DND-41 (cell line): Measurements from ENCODE around the gene ATXN1.

ENCODE experiments used
- ATAC-seq: fragments of 200-7000 bp; cut with Tn5 transposase; 3 replicates; pipeline ENCODE4 v1.9.1; 2021; ENCODE audit warnings: low read depth; ENCODE audit not compliant: insufficient read depth
- DNase-seq: peaks from one replicate; pipeline ENCODE4 v3.0.0-alpha.2; 2020
- H2AFZ ChIP-seq: 2 replicates; pipeline ENCODE4 v1.6.0; 2012; ENCODE audit warnings: low read depth, low read length
- H3K27ac ChIP-seq: 2 replicates; pipeline ENCODE4 v1.5.1; 2012; ENCODE audit warnings: low read length, inconsistent platforms
- H3K27me3 ChIP-seq: fragments of 200-600 bp; sonication (generic); 2 replicates; pipeline ENCODE4 v1.6.0; 2012; ENCODE audit warnings: low read length, mild to moderate bottlenecking, inconsistent platforms; ENCODE audit not compliant: insufficient read depth, poor library complexity
- H3K36me3 ChIP-seq: 2 replicates; pipeline ENCODE4 v1.5.1; 2012; ENCODE audit warnings: low read length, inconsistent platforms; ENCODE audit not compliant: insufficient read depth
- H3K4me1 ChIP-seq: 2 replicates; pipeline ENCODE4 v1.5.1; 2012; ENCODE audit warnings: mild to moderate bottlenecking, low read length; ENCODE audit not compliant: insufficient read depth
- H3K4me2 ChIP-seq: 2 replicates; pipeline ENCODE4 v1.6.0; 2012; ENCODE audit warnings: mild to moderate bottlenecking, moderate library complexity, low read length, inconsistent platforms; ENCODE audit not compliant: insufficient read depth
- H3K4me3 ChIP-seq, 2 experiments: fragments of 200-600 bp in 1 of 2; shearing (Covaris generic) in 1 of 2; 2 replicates each; pipeline ENCODE4 v1.5.1; 2012 to 2016; ENCODE audit warnings: inconsistent platforms in 2 of 2, low read length in 2 of 2, mild to moderate bottlenecking in 2 of 2, low read depth in 1 of 2, moderate library complexity in 1 of 2
- H3K79me2 ChIP-seq: 2 replicates; pipeline ENCODE4 v1.6.0; 2012; ENCODE audit warnings: low read length, inconsistent platforms; ENCODE audit not compliant: insufficient read depth
- H3K9ac ChIP-seq: 2 replicates; pipeline ENCODE4 v1.6.0; 2012; ENCODE audit warnings: low read depth, mild to moderate bottlenecking, inconsistent platforms, low read length, moderate library complexity
- H3K9me3 ChIP-seq: 2 replicates; pipeline ENCODE4 v1.5.1; 2012; ENCODE audit warnings: low read length, moderate library complexity, mild to moderate bottlenecking, inconsistent platforms; ENCODE audit not compliant: insufficient read depth, severe bottlenecking
- H4K20me1 ChIP-seq: 2 replicates; pipeline ENCODE4 v1.6.0; 2012; ENCODE audit warnings: low read length; ENCODE audit not compliant: insufficient read depth
- EZH2 ChIP-seq: IDR thresholded peaks from 3 replicates; pipeline ENCODE4 v1.6.1; 2012; ENCODE audit warnings: borderline replicate concordance, low read depth, mild to moderate bottlenecking, moderate library complexity, low read length, inconsistent platforms; ENCODE audit not compliant: severe bottlenecking
- TF ChIP-seq, protein P1 (sequence below): IDR thresholded peaks from 2 replicates; pipeline ENCODE4 v1.5.1; 2012; ENCODE audit warnings: borderline replicate concordance, low read length, moderate library complexity, mild to moderate bottlenecking; ENCODE audit not compliant: poor library complexity, severe bottlenecking; ENCODE audit errors: extremely low read depth

The ATXN1 gene

DNA sequence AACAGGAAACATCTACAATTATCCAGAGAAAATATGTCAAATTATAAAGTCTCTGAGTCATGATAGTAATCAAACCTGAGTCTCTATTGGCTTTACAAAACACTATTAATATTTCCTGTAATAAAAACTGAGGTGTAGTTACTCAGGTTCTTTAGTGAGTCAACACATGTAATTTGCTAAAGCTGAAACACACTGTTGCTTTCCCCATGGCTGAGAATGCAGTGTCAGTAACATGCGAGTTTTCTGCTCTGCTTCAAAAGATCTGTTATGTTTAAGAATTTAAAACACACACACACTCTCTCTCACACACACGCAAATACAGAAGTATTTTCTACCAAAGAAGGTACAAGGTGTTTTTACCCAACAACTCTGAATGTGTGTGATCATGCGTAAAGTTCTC is 38.6 kb downstream of the ATXN1 start:
- no peaks in the 10 kb centered on the region for H3K36me3 ChIP-seq
- no peak overlapping the region for H3K9ac ChIP-seq
- no peak overlapping the region for H3K4me2 ChIP-seq
- H4K20me1 ChIP-seq = no peaks in the 10 kb centered on the region
- H2AFZ ChIP-seq = no peak overlapping the region
- no peak for ATAC-seq
- H3K27me3 ChIP-seq = no peaks in the 10 kb centered on the region
- no peaks in the 10 kb centered on the region for H3K4me1 ChIP-seq
- H3K9me3 ChIP-seq = no peaks in the 10 kb centered on the region
- no peak overlapping the region for H3K27ac ChIP-seq
- TF ChIP-seq, protein P1, sequence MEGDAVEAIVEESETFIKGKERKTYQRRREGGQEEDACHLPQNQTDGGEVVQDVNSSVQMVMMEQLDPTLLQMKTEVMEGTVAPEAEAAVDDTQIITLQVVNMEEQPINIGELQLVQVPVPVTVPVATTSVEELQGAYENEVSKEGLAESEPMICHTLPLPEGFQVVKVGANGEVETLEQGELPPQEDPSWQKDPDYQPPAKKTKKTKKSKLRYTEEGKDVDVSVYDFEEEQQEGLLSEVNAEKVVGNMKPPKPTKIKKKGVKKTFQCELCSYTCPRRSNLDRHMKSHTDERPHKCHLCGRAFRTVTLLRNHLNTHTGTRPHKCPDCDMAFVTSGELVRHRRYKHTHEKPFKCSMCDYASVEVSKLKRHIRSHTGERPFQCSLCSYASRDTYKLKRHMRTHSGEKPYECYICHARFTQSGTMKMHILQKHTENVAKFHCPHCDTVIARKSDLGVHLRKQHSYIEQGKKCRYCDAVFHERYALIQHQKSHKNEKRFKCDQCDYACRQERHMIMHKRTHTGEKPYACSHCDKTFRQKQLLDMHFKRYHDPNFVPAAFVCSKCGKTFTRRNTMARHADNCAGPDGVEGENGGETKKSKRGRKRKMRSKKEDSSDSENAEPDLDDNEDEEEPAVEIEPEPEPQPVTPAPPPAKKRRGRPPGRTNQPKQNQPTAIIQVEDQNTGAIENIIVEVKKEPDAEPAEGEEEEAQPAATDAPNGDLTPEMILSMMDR = no peak
- no peak for TF ChIP-seq EZH2
- no peak for DNase-seq
- H3K79me2 ChIP-seq = no peaks in the 10 kb centered on the region
- H3K4me3 ChIP-seq = no peak overlapping the region

DNA sequence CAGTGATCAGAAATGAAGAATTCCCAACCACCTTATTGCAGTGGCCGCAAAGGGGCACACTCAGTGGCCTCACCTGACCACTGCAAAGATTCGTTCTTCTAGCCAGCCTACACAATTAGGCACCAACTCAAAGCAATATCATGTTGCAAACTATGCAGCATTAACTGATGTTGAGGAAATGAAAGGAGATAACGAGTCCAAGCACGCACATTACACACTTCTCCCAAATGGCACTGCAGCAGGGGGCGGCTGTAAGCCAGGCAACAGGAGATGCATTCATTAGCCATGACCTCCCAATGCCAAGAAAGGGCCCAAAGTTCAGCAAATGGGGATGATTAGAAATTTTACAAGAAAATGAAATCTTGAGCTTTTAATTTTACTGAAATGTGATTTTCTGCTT is 39.3 kb downstream of the ATXN1 start:
- no peaks in the 10 kb centered on the region for H3K36me3 ChIP-seq
- H3K9me3 ChIP-seq = no peaks in the 10 kb centered on the region
- ATAC-seq (no peak), DNase-seq (no peak)
- H3K27me3 ChIP-seq = no peaks in the 10 kb centered on the region
- no peak overlapping the region for H3K4me3 ChIP-seq
- H3K79me2 ChIP-seq = no peaks in the 10 kb centered on the region
- no peak overlapping the region for H3K4me2 ChIP-seq
- no peak overlapping the region for H2AFZ ChIP-seq
- TF ChIP-seq, protein P1 = no peak
- TF ChIP-seq EZH2 = no peak
- no peaks in the 10 kb centered on the region for H4K20me1 ChIP-seq
- H3K4me1 ChIP-seq = no peaks in the 10 kb centered on the region
- no peak overlapping the region for H3K27ac ChIP-seq
- no peak overlapping the region for H3K9ac ChIP-seq

DNA sequence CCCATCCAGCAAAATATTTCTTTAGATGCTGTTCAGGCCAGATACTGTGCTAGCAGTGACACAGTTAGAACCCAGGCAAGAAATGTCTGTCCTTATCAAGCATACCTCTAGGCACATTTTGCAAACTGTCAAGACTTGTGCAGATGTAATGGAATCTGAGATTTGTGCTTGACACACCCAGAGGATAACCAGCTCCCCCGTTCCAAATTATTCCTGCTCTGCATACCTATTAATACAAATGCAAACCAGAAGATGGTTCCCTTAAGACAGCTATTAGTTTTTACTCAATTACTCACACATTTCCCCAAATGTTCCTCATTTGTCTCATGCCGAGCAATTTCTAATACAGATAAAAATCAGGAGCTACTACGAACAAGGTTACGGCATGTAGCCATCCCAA is 40.4 kb downstream of the ATXN1 start:
- no peak overlapping the region for H3K9ac ChIP-seq
- no peak for TF ChIP-seq EZH2
- TF ChIP-seq, protein P1 = no peak
- H3K4me2 ChIP-seq = no peak overlapping the region
- no peaks in the 10 kb centered on the region for H3K4me1 ChIP-seq
- no peaks in the 10 kb centered on the region for H3K9me3 ChIP-seq
- H2AFZ ChIP-seq = no peak overlapping the region
- no peak for DNase-seq
- no peak overlapping the region for H3K27ac ChIP-seq
- H3K36me3 ChIP-seq = no peaks in the 10 kb centered on the region
- no peak for ATAC-seq
- no peaks in the 10 kb centered on the region for H3K27me3 ChIP-seq
- H3K4me3 ChIP-seq = no peak overlapping the region
- no peaks in the 10 kb centered on the region for H3K79me2 ChIP-seq
- H4K20me1 ChIP-seq = no peaks in the 10 kb centered on the region

DNA sequence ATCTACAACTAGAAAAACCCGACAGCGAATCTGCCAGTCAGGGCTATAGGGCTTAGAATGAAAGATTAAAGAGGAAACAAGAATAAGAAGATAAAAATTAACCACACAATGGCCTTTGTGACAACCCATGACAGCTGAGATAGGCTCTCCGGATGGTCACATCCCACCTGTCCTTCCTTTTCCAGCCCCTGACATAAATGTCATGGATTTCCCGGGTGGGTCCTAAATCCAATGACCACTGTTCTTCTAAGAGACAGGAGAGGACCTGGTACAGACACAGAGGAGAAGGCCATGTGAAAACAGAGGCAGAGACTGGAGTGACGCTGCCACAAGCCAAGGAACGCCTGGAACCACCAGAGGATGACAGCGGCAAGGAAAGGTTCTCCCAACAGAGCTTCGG is 41.8 kb downstream of the ATXN1 start:
- H3K79me2 ChIP-seq = no peaks in the 10 kb centered on the region
- no peak for TF ChIP-seq EZH2
- TF ChIP-seq, protein P1 = no peak
- H4K20me1 ChIP-seq = no peaks in the 10 kb centered on the region
- no peak overlapping the region for H3K4me3 ChIP-seq
- no peaks in the 10 kb centered on the region for H3K4me1 ChIP-seq
- H3K27ac ChIP-seq = no peak overlapping the region
- ATAC-seq (no peak), DNase-seq (no peak)
- no peaks in the 10 kb centered on the region for H3K27me3 ChIP-seq
- H3K4me2 ChIP-seq = no peak overlapping the region
- H2AFZ ChIP-seq = no peak overlapping the region
- H3K9me3 ChIP-seq = no peaks in the 10 kb centered on the region
- no peaks in the 10 kb centered on the region for H3K36me3 ChIP-seq
- no peak overlapping the region for H3K9ac ChIP-seq
